H1 (cell line): Measurements from ENCODE around the gene ANKDD1A. TPM values are rescaled to one million over a fixed set of nuclear protein-coding genes. Genes with fewer than 3 reads are reported as not detected.

Source experiments
- CTCF ChIA-PET: fragments of 300-600 bp; sonication (Branson Sonifier 250); formaldehyde crosslinking; loops from one replicate; lab custom pipeline; 2021; ENCODE audit not compliant: partially characterized antibody; lab: Charles Lee
- POLR2A ChIA-PET: fragments of 300-600 bp; sonication (Branson Sonifier 250); formaldehyde crosslinking; loops from one replicate; lab custom pipeline; 2021; ENCODE audit warnings: inconsistent platforms; ENCODE audit not compliant: partially characterized antibody; lab: Charles Lee
- DNase-seq, 2 experiments: peaks; one replicate each; pipeline versions ENCODE4 v3.0.0 to v3.0.0-alpha.2; 2010 to 2022; ENCODE audit warnings: low spot score in 2 of 2, low read depth in 1 of 2, mixed read lengths in 1 of 2
- FAIRE-seq: peaks from 2 replicates; lab custom pipeline; 2011; peaks lifted over from hg19 to GRCh38; lab: Jason Lieb, UNC
- H2AFZ ChIP-seq: 2 replicates; pipeline ENCODE4 v1.8.1; 2012; ENCODE audit warnings: low read length, inconsistent platforms
- H2AK5ac ChIP-seq: 2 replicates; pipeline ENCODE4 v1.6.1; 2013; ENCODE audit warnings: low read depth, low read length
- H2BK120ac ChIP-seq: replicated peaks from 2 replicates; pipeline ENCODE3; 2013; ENCODE audit warnings: low read depth, low read length, inconsistent platforms
- H2BK12ac ChIP-seq: 2 replicates; pipeline ENCODE4 v1.6.1; 2013; ENCODE audit warnings: low read depth, low read length
- H2BK15ac ChIP-seq: 2 replicates; pipeline ENCODE4 v1.6.1; 2013; ENCODE audit warnings: low read length
- H2BK20ac ChIP-seq: 2 replicates; pipeline ENCODE4 v1.6.1; 2013; ENCODE audit warnings: low read length
- H2BK5ac ChIP-seq: 2 replicates; pipeline ENCODE4 v1.6.1; 2013; ENCODE audit warnings: low read depth, low read length
- H3K14ac ChIP-seq: 2 replicates; pipeline ENCODE4 v1.6.1; 2013; ENCODE audit warnings: inconsistent platforms; ENCODE audit not compliant: insufficient read length
- H3K18ac ChIP-seq: 2 replicates; pipeline ENCODE4 v1.6.1; 2013; ENCODE audit warnings: low read length; ENCODE audit errors: extremely low read depth
- H3K23ac ChIP-seq: 2 replicates; pipeline ENCODE4 v1.6.1; 2013; ENCODE audit warnings: inconsistent platforms; ENCODE audit not compliant: insufficient read length
- H3K23me2 ChIP-seq: 2 replicates; pipeline ENCODE4 v1.6.1; 2013; ENCODE audit warnings: low read depth, low read length
- H3K27ac ChIP-seq: 2 replicates; pipeline ENCODE4 v1.6.1; 2011; ENCODE audit warnings: low read depth, low read length, inconsistent platforms
- H3K27me3 ChIP-seq, 4 experiments: replicated peaks in 1 of 4; 1 replicate in 1 of 4; 2 replicates in 3 of 4; pipeline versions ENCODE4 v1.6.1 to v1.8.1; 2011 to 2013; ENCODE audit warnings: low read length in 3 of 4, mild to moderate bottlenecking in 3 of 4, inconsistent platforms in 2 of 4, mixed read lengths in 2 of 4, moderate library complexity in 1 of 4; ENCODE audit not compliant: control insufficient read depth in 3 of 4, insufficient read depth in 3 of 4; ENCODE audit errors: extremely low read depth in 1 of 4
- H3K36me3 ChIP-seq, 4 experiments: 2 replicates each; pipeline versions ENCODE4 v1.6.1 to v1.8.1; 2011 to 2013; ENCODE audit warnings: mild to moderate bottlenecking in 4 of 4, low read length in 3 of 4, moderate library complexity in 2 of 4, control low read depth in 1 of 4, inconsistent platforms in 1 of 4; ENCODE audit not compliant: insufficient read depth in 4 of 4, control insufficient read depth in 2 of 4
- H3K4ac ChIP-seq: replicated peaks from 2 replicates; pipeline ENCODE3; 2013; ENCODE audit warnings: low read length, low read depth, mixed read lengths, inconsistent platforms; ENCODE audit not compliant: insufficient read length
- H3K4me1 ChIP-seq, 4 experiments: replicated peaks in 1 of 4; 1 replicate in 1 of 4; 2 replicates in 3 of 4; pipeline versions ENCODE4 v1.6.1 to v1.8.1; 2011 to 2013; ENCODE audit warnings: low read length in 3 of 4, inconsistent platforms in 2 of 4, mixed read lengths in 1 of 4; ENCODE audit not compliant: insufficient read depth in 4 of 4, control insufficient read depth in 3 of 4
- H3K4me2 ChIP-seq, 2 experiments: 2 replicates each; pipeline versions ENCODE4 v1.6.1 to v1.8.1; 2011 to 2013; ENCODE audit warnings: low read depth in 2 of 2, low read length in 2 of 2, control low read depth in 1 of 2, inconsistent platforms in 1 of 2, mild to moderate bottlenecking in 1 of 2; ENCODE audit not compliant: insufficient read depth in 1 of 2
- H3K4me3 ChIP-seq, 4 experiments: fragments of 200-600, 300-600 bp in 1 of 4; sonication (generic), shearing (Covaris generic), sonication (Bioruptor Twin) in 1 of 4; 2 replicates each; pipeline versions ENCODE4 v1.5.1 to v1.8.1; 2011 to 2016; ENCODE audit warnings: low read length in 4 of 4, low read depth in 3 of 4, control low read depth in 2 of 4, inconsistent platforms in 2 of 4, mild to moderate bottlenecking in 2 of 4, mixed read lengths in 1 of 4, moderate library complexity in 1 of 4; ENCODE audit not compliant: insufficient read depth in 2 of 4; ENCODE audit errors: extremely low read depth in 1 of 4
- H3K56ac ChIP-seq: replicated peaks from 2 replicates; pipeline ENCODE3; 2013; ENCODE audit warnings: low read depth, mild to moderate bottlenecking, mixed read lengths, low read length, inconsistent platforms; ENCODE audit not compliant: insufficient read length
- H3K79me1 ChIP-seq: 2 replicates; pipeline ENCODE4 v1.6.1; 2013; ENCODE audit warnings: low read depth, low read length, control low read depth
- H3K79me2 ChIP-seq, 2 experiments: 2 replicates each; pipeline versions ENCODE4 v1.6.1 to v1.8.1; 2012 to 2013; ENCODE audit warnings: low read length in 2 of 2, mild to moderate bottlenecking in 2 of 2, inconsistent platforms in 1 of 2; ENCODE audit not compliant: insufficient read depth in 2 of 2, control insufficient read depth in 1 of 2
- H3K9ac ChIP-seq, 4 experiments: replicated peaks in 1 of 4; 1 replicate in 1 of 4; 2 replicates in 3 of 4; pipeline versions ENCODE4 v1.6.1 to v1.8.1; 2011 to 2013; ENCODE audit warnings: low read depth in 3 of 4, low read length in 3 of 4, control low read depth in 2 of 4, mild to moderate bottlenecking in 2 of 4, moderate library complexity in 2 of 4, inconsistent platforms in 1 of 4; ENCODE audit errors: extremely low read depth in 1 of 4
- H3K9me3 ChIP-seq, 2 experiments: 2 replicates each; pipeline versions ENCODE4 v1.6.1 to v1.8.1; 2012 to 2013; ENCODE audit warnings: mild to moderate bottlenecking in 2 of 2, moderate library complexity in 2 of 2, control low read depth in 1 of 2, inconsistent platforms in 1 of 2, low read depth in 1 of 2, low read length in 1 of 2, mixed read lengths in 1 of 2; ENCODE audit not compliant: insufficient read depth in 2 of 2
- H4K20me1 ChIP-seq, 2 experiments: replicated peaks in 1 of 2; 2 replicates each; pipeline versions ENCODE3 to v1.8.1; 2011 to 2013; ENCODE audit warnings: inconsistent platforms in 2 of 2, low read length in 2 of 2, mild to moderate bottlenecking in 1 of 2; ENCODE audit not compliant: insufficient read depth in 2 of 2, control insufficient read depth in 1 of 2
- H4K5ac ChIP-seq: 2 replicates; pipeline ENCODE4 v1.6.1; 2013; ENCODE audit warnings: low read length, low read depth, mixed read lengths, inconsistent platforms; ENCODE audit not compliant: insufficient read length
- H4K8ac ChIP-seq: 2 replicates; pipeline ENCODE4 v1.8.0; 2013; ENCODE audit warnings: mild to moderate bottlenecking, moderate library complexity, low read length, inconsistent platforms; ENCODE audit not compliant: insufficient read depth; ENCODE audit errors: extremely low read depth
- H4K91ac ChIP-seq: replicated peaks from 2 replicates; pipeline ENCODE3; 2013; ENCODE audit warnings: low read length, mixed read lengths, inconsistent platforms; ENCODE audit not compliant: insufficient read length
- KDM4A ChIP-seq: IDR thresholded peaks from one replicate; pipeline ENCODE4 v1.7.1; 2012; ENCODE audit warnings: low read depth, mild to moderate bottlenecking, moderate library complexity, low read length, inconsistent platforms; ENCODE audit not compliant: severe bottlenecking
- SP1 ChIP-seq: IDR thresholded peaks from 2 replicates; pipeline ENCODE4 v1.6.1; 2011; ENCODE audit warnings: low read depth, low read length
- WGBS, 2 experiments: shearing (Covaris generic) in 1 of 2; methylation state at CpG; one replicate each; pipeline versions ENCODE4 v1.1.6 to v1.1.7; 2013 to 2015; ENCODE audit warnings: low lambda C conversion rate in 2 of 2, mixed read lengths in 2 of 2, inconsistent platforms in 1 of 2, low coverage in 1 of 2, missing lambda C conversion rate in 1 of 2; ENCODE audit not compliant: insufficient replicate concordance in 2 of 2, insufficient coverage in 1 of 2, insufficient read length in 1 of 2; ENCODE audit errors: extremely low coverage in 1 of 2, missing lambda C conversion rate in 1 of 2; 5-methylcytosine and 5-hydroxymethylcytosine counted together
- polyA plus RNA-seq, 7 experiments: library from polyadenylated mRNA; depleted of rRNA in 3 of 7; stranded (reverse) in 5 of 7; unstranded in 2 of 7; fragments of >200 nt in 5 of 7; fragments of 200-250 nt in 2 of 7; gene quantifications; 1 replicate in 5 of 7; 2 replicates in 1 of 7; 4 replicates in 1 of 7; pipeline versions ENCODE4 v1.2.1 to v1.2.3, GENCODE V29; 2011 to 2013; ENCODE audit warnings: missing spikeins in 2 of 7, mixed read lengths in 2 of 7
- total RNA-seq: library from RNA; stranded (reverse); fragmentation: NEBNext Ultra II Directional; extraction: Animal tissue kit (Norgen Biotek cat#: 25700); gene quantifications from 2 replicates; pipeline ENCODE4 v1.2.1, GENCODE V29; 2021

ANKDD1A gene
- total and polyA plus RNA-seq, 2 of the 8 experiments (the other 6 are each of a cell fraction or from before 2014, with no cell fraction given), result 4.1 to 5.0 TPM

GRCh38 chr15:64997745-64998375 lies 86.2 kb downstream of the ANKDD1A start:
- no peaks in the 10 kb centered on the region for H3K9me3 ChIP-seq
- no peak overlapping the region for H2BK15ac ChIP-seq
- H3K4ac ChIP-seq, result no peak overlapping the region
- no peaks in the 10 kb centered on the region for H3K27me3 ChIP-seq
- H3K23ac ChIP-seq, result no peak overlapping the region
- no peaks in the 10 kb centered on the region for H3K23me2 ChIP-seq
- H3K4me2 ChIP-seq, result no peak overlapping the region
- H3K4me3 ChIP-seq, result no peak overlapping the region
- DNase-seq, result no peak
- ChIA-PET POLR2A (interaction anchor here (0.5 to 2.1 kb wide), 3 partner anchors 8 to 26 kb away, joined by 3 to 5 read pairs (median 4); no protein-coding TSS in a partner anchor), CTCF (interaction anchor here (0.7 to 3.8 kb wide), 4 partner anchors 11 to 350 kb away, joined by 3 to 13 read pairs (median 3); no protein-coding TSS in a partner anchor)
- H3K79me2 ChIP-seq, result no peaks in the 10 kb centered on the region
- H2BK5ac ChIP-seq, result no peak overlapping the region
- H4K20me1 ChIP-seq, result no peaks in the 10 kb centered on the region
- no peak for FAIRE-seq
- H2AK5ac ChIP-seq, result no peak overlapping the region
- 90% methylated on average over 4 of the region's 4 CpGs; no CpG with 5 or more reads in 1 of the 2 experiments for WGBS, 2 experiments
- H2AFZ ChIP-seq, result no peak overlapping the region
- no peak overlapping the region for H2BK20ac ChIP-seq
- no peak overlapping the region for H4K8ac ChIP-seq
- no peak overlapping the region for H3K9ac ChIP-seq
- H3K79me1 ChIP-seq, result no peaks in the 10 kb centered on the region
- no peak overlapping the region for H4K91ac ChIP-seq
- TF ChIP-seq SP1 (no peak), KDM4A (peak; percentile 17)
- H3K27ac ChIP-seq, result no peak overlapping the region
- no peak overlapping the region for H3K18ac ChIP-seq
- H3K36me3 ChIP-seq, result peaks cover 0 to under 1% (median under 1%) of the 10 kb centered on the region in 4 experiments; a peak in 2 of 8 replicates
- no peak overlapping the region for H2BK120ac ChIP-seq
- no peak overlapping the region for H4K5ac ChIP-seq
- no peaks in the 10 kb centered on the region for H3K4me1 ChIP-seq
- H3K56ac ChIP-seq, result no peak overlapping the region
- H2BK12ac ChIP-seq, result no peak overlapping the region
- H3K14ac ChIP-seq, result no peak overlapping the region
